H1 (cell line): Measurements from ENCODE around the gene HEBP1.

ENCODE experiments used
- CTCF ChIP-seq, 3 experiments: IDR thresholded peaks; 1 replicate in 2 of 3; 2 replicates in 1 of 3; pipeline versions ENCODE4 v1.5.1 to v1.6.1; 2011; ENCODE audit warnings: low read length in 3 of 3, mild to moderate bottlenecking in 3 of 3, inconsistent platforms in 2 of 3, low read depth in 1 of 3, moderate library complexity in 1 of 3; ENCODE audit not compliant: insufficient read depth in 1 of 3; ENCODE audit errors: control extremely low read depth in 1 of 3
- RAD21 ChIP-seq, 2 experiments: IDR thresholded peaks in 1 of 2; conservative IDR thresholded peaks in 1 of 2; 2 replicates each; pipeline ENCODE4 v1.6.1; 2011; ENCODE audit warnings: low read depth in 2 of 2, low read length in 2 of 2, improper control_type of control experiment in 1 of 2, inconsistent platforms in 1 of 2, mild to moderate bottlenecking in 1 of 2, moderate library complexity in 1 of 2

- TF ChIP-seq CTCF (IDR thresholded peaks at IDR 0.05; ENCODE audit: control extremely low read depth in 1 of 3, insufficient read depth in 1 of 3, low read depth in 1 of 3, low read length in 3 of 3) (no peak), RAD21 (IDR thresholded peaks at IDR 0.05 in 1 of 2, conservative IDR thresholded peaks at IDR 0.05 in 1 of 2; ENCODE audit: low read depth in 2 of 2, low read length in 2 of 2) (no peak)
Observed at GRCh38 chr12:13011098-13011497, 11.0 kb upstream of the HEBP1 start.
